Activated effector memory CD4-positive, alpha-beta T cell treated with anti-CD3 and anti-CD28 coated beads, Interleukin-2, amount 50 U/mL, for 16 hours (primary cell): Measurements from ENCODE around the gene SMARCB1.

ENCODE experiments used
- DNase-seq: peaks from one replicate; pipeline ENCODE4 v3.0.0-alpha.2; 2020

SMARCB1 gene

DNA sequence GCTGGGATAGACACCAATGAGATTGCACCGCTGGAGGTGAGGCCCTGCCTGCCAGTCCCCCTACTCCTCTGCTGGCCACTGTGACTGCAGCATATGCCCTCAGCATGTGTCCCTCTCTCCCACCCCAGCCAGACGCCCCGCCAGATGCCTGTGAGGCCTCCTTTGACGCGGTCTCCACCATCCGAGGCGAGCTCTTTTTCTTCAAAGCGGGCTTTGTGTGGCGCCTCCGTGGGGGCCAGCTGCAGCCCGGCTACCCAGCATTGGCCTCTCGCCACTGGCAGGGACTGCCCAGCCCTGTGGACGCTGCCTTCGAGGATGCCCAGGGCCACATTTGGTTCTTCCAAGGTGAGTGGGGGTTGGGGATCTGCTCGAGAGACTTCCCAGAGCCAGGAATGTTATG, 5.7 kb upstream of the SMARCB1 start:
- DNase-seq = no peak

DNA sequence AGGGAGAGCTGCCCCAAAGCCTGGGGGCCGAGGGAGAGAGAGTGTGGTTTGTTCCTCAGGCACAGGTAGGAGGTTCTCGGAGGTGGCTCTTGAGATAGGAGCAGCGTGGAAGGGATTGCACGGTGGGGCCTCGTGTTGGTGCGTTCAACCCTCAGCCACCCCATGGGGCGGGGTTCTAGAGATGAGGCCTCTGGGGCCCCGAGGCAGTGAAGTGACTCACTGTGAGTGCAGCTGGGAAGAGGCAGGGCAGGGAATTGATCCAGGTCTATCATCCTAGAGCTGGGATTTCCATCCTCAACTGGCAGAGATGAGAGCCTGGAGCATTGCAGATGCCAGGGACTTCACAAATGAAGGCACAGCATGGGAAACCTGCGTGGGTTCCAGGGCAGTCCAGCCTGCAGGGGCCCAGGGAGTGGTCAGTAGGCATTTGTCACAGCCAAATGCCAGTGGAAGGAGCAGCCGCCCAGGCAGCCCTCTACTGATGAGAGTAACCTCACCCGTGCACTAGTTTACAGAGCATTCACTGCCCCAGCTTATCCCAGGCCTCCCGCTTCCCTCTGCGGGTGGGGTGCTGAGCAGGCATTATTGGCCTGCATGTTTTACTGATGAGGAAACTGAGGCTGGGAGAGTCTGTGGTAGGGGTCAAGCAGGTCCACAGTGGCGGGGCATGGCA, 5.1 kb upstream of the SMARCB1 start:
- DNase-seq = no peak

DNA sequence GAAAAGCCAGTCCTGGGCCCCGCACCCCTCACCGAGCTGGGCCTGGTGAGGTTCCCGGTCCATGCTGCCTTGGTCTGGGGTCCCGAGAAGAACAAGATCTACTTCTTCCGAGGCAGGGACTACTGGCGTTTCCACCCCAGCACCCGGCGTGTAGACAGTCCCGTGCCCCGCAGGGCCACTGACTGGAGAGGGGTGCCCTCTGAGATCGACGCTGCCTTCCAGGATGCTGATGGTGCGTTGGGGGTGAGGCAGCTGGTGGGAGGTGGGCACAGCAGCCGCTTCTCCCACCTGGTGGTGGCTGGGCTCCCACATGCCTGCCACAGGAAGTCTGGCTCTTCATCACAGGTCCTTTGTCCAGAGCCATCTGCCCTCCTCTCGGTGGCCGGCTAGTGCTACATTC, 4.5 kb upstream of the SMARCB1 start:
- no peak for DNase-seq

DNA sequence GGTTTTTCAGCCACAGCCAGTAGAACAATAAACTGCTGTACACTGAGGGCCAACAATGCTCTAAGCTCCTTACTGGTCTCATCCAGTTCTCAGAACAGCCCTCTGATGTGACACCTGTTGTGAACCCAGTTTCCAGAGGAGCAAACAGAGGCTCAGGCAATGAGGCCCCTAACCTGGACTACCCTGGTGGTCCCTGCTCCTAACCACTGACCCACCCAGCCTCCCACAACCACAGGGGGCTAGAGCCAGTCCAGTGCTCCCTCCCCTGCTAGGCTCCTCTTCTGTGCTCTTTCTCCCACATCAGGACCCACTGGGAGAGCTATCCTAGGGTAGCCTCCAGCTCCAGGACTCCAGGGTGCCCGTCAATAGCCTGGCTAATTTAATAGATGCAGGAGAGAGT, 4.1 kb upstream of the SMARCB1 start:
- DNase-seq = no peak

DNA sequence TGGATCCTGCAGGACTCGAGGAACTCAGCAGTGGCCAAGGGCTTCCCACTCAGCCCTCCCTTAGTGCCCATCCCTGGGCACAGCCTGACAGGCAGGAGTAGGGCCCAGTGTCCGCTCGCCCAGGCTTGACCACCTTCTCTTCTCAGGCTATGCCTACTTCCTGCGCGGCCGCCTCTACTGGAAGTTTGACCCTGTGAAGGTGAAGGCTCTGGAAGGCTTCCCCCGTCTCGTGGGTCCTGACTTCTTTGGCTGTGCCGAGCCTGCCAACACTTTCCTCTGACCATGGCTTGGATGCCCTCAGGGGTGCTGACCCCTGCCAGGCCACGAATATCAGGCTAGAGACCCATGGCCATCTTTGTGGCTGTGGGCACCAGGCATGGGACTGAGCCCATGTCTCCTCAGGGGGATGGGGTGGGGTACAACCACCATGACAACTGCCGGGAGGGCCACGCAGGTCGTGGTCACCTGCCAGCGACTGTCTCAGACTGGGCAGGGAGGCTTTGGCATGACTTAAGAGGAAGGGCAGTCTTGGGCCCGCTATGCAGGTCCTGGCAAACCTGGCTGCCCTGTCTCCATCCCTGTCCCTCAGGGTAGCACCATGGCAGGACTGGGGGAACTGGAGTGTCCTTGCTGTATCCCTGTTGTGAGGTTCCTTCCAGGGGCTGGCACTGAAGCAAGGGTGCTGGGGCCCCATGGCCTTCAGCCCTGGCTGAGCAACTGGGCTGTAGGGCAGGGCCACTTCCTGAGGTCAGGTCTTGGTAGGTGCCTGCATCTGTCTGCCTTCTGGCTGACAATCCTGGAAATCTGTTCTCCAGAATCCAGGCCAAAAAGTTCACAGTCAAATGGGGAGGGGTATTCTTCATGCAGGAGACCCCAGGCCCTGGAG, 3.3 kb upstream of the SMARCB1 start:
- DNase-seq = no peak

DNA sequence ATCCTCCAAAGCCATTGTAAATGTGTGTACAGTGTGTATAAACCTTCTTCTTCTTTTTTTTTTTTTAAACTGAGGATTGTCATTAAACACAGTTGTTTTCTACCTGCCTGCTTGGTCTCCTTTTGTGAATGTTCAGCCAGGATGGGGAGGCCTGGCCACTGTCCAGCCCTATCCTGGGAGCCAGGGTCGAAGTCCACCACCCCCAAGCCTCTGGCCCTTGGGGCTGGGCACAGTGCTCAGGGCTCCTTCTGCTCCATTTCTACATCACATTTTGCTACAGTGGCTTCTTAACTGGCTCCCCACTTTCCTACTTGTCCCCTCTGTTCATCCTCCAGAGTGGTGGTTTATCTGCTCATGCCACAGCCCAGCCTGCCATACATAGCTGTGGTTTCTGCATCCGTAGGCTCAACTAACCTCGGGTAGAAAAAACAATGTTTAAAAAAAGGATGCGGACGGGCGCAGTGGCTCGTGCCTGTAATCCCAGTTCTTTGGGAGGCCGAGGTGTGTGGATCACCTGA, 2.5 kb upstream of the SMARCB1 start:
- no peak for DNase-seq

DNA sequence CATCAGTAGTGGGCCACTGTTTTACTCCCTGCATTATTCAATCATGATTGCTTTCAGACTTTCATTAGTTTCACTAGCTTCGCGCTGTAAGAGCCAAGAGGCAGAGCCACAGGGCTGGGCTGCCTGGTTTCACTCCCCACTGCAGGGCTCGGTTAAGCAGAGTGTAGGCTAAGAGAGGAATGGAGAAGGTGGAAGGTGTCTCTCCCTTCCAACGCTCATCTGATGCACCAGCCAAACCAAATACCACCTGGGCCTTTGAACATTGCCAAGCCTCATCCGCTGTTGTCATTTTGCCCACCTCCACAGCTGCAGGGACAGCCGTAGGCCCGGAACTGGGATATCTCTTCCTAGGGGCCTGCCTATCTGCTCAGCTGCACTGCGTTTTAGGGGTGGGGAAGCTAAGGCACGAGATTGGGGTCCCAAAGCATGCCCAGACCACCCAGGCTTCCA, 480 bp upstream of the SMARCB1 start:
- DNase-seq = no peak

DNA sequence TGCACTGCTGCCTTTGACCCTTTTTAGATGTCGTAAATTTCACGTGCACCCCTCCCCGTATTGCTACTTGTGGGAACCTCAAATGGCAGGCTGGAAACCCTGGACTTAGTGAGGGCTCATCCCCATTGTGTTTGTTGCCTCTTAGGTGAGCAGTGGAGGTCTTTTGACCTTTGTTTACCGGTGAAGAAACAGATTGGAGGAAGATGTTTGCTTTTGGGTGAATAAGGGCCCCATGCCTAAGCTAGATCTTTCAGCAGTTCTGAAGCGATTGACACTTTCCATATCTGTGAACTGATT, 782 bp downstream of the SMARCB1 start:
- no peak for DNase-seq

DNA sequence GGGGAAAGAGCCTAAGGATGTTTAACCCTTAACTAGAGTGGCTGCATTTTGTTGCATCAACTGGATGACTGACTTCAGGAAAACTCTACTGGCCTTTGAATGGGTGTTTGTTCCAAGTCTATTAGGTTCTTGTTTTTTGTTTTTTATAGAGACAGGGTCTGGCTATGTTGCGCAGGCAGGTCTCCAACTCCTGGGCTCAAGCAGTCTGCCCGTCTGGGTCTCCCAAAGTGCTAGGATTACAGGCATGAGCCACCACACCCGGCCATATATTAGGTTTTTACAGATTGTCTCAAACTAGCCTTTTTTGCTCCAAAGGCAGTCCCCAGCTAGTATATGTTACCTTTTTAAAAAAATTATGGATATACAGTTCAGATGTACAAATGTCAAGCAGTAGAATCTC, 1.1 kb downstream of the SMARCB1 start:
- DNase-seq = no peak

DNA sequence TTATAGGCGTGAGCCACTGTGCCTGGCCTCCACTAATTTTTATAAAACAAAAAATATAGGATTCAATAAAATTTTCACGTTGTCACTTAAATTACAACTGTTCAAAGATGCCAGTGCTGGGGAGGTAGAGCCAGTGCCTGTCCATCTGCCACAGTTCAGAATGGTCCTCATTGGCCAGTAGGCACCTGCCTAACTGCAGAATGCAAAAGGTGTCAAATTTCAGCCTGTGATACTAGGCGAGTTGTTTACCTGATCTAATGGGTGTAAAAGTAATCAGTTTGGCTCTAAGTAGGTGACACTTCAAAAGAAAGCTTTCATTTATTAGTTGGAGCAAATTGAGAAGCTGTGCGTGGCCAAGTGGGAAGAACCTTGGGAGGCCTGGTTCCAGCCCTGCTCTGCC, 2.4 kb downstream of the SMARCB1 start:
- DNase-seq = no peak

DNA sequence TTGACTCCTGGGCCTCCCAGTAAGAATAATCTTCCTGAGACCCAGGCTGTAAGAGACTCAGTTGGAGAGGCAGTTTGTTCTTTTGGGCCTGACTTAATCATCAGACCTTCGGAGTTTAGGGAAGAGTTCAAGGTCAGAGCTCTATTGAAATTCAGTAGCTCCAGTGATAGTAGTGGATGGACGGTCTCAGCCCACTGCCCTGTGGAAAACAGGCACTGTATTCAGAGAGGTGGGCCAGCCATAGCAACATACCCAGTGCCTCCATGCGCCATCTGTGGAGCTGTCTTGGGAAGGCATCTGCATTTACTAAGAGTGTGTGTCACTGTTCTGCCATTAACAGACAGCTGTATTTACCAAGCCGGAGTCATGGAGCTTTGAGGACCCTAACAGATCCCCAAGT, 2.9 kb downstream of the SMARCB1 start:
- DNase-seq = no peak

DNA sequence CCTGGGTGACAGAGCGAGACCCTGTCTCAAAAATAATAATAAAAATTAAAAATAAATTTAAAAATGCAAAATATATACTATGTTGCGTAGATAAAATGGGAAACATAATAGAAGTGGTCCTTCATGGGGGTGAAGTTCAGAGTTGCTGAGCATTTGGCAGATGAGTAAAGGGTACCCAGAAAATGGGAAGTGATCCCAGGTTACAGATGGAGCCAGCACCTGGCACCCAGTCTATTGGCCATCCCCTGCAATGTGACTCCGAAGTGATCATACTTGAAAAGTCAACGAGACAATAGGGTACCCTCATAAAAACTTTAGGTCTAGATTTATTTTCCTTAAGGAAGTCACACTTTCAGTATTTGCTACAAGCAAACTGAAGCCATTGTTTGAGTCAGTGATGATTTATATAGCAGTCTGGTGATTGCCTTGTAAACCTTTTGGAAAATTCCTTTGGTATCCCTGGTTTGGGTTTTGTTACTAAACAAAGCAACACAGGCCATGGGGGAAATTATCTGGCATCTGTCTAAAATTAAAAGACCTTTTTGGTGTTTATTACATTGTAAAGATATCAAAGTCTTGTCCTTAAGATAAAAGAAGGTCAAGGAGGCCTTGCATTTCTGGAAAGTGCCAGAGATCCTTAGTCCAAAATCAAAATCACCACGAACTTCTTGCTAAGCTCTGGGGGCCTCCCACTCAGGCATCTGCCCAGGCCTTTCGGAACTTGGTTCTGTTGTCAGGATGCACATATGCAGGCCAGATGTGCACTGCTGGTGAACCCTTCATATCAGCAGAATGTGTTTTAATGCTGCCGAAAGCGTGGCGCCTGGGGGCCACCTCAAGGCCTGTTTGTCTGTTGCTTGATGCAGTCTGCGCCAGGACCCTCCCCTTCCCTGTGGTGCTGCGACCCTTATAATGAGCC, 4.3 kb downstream of the SMARCB1 start:
- DNase-seq = no peak

DNA sequence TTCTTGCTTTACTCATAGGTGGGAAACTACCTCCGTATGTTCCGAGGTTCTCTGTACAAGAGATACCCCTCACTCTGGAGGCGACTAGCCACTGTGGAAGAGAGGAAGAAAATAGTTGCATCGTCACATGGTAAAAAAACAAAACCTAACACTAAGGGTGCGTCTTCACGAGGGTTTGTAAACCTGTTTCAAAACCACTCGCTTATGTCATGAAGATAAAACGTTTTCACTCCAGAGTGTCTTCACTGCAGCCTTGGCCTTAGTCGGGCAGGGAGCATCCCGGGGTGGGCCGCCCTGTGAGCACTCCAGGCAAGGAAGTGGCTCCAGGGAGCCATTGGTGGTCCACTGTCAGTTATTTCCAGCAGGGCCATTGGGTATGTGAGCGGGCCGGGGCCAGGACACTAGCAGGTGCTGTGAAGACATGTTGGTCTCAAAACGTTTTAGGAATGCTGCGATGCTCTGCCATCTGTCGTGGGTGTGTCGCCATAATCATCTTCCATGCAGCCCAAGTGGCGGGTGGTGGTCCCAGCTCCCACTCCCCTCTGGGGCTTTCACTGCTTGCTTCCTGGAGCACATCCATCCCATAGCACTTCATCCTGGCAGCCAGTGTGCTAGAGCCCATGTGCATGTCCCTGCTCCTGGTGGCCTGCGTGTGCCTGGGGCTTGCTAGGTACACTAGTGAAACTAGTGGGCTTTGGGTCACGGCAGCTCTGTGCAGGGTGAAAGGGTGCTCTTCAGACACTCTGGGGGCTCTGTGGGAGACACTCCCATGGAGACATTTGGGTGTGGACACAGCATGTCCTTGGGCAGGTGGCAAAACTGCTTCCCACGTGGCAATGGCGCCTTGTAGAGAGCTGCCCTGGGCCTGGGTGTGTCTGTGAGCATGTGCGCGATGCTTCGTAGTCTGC, 5.2 kb downstream of the SMARCB1 start:
- no peak for DNase-seq

DNA sequence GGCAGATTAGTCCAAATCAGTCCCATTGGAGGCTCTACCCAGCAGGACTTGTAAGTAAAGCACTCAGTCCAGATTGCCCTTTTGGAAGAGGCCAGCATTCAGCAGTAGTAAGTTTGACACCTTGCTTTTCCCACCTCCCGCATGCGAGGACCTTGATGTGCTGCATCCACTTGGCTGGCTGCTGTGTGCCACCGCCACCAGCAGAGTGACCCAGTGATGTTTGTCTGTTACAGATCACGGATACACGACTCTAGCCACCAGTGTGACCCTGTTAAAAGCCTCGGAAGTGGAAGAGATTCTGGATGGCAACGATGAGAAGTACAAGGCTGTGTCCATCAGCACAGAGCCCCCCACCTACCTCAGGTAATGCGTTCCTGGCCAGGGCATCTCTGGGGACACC, 6.6 kb downstream of the SMARCB1 start:
- DNase-seq = no peak

DNA sequence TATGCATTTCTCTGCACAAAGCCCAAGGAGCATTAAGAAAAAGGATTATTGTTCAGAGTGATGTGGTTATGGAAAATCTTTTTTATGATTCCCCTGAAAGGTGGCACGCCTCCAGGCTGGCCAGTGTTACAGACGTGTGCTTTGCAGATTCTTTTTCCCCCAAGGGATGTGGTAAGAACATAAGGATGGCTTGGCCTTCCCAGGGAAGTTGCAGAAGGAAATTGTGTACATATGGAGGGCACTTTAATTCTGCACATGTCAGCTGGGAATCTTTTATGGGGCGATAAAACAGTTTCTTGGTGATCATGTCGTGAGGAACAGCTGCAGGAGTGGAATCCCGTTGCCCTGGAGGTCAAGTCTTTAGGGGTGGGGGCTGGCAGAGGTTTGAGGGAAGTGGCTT, 9.7 kb downstream of the SMARCB1 start:
- no peak for DNase-seq

DNA sequence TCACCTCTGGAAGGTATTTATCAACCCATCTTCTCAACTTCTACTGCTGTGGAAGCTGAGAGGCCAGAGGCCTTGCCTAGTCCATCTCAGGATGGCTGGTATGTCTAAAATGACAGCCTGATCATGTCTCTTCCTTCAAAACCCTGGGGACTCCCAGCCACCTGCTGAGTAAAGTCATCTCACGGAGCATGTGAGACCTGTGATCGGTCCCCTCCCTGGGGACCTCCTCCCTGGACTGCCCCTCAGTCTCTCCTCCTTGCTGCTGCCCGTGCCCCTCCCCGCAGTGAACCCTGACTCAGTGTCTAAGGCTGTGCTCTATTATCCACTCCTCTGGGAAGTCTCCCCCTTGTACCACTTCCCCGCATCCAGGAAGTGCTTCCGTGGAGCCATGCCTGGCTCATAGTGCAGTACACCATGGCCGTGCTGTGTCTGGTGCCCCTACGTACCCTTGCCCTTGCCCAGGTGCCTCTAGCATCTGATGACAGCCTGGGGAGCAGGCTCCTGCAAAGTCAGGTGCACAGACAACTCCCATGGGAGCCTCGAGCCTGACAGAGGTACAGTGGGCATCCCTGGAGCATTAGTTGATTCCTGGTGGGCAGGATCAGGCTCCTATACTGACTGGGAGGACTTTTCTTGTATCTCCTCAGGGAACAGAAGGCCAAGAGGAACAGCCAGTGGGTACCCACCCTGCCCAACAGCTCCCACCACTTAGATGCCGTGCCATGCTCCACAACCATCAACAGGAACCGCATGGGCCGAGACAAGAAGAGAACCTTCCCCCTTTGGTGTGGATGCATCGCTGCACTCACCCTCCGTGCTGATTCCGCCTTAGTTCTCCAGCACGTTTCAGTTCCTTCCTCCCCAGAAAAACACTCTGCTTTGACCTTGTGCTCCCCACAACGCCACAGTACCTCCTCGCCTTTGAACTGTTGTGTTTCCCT, 13.8 kb downstream of the SMARCB1 start:
- DNase-seq = no peak

DNA sequence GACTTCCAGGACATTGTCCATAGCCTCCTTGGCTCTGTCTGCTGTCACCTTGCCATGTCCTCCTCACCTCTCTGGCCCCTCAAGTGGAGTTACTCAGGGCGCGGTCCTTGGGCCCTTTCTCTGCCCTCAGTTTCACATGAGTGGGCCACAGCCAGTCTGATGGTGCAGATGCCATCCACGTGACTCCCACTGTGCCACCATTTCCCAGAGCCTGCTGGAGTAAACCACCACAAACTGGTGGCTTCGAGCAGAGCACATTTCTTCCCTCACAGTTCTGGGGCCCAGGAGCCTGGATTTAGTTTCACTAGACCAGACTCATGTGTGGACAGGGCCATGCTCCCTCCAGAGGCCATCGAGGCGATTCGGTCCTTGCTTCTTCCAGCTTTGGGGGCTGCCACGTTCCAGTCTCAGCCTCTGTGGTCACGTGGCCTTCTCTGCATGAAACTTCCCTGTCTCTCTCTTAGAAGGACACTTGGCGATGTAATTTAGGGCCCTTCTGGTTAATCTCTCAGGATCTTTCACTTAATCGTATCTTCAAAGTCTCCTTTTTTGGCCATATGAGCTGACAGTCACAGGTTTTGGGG, 14.6 kb downstream of the SMARCB1 start:
- no peak for DNase-seq

DNA sequence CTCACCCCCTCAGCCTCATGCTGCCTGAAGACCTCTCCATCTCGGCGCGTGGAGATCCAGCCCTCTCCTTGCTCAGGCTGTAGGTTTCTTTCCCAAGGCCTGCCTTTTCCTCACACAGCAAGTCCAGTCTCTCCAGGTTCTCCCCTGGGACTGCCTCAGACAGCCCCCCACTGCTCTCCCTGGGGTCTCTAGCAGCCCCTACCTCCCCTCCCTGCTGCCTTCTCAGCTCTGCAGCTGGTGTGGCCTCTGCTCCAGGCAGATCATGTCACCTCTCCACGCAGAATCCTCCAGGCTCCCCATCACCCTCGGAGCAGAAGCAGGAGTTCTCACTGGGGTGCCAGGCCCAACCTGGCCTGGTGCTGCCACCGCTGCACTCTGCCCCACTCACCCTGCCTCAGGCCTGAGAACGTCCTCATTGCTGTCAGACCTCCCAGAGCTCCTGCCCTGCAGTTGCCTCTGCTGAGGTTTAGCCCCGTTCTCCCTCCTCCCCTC, 15.2 kb downstream of the SMARCB1 start:
- DNase-seq = no peak

DNA sequence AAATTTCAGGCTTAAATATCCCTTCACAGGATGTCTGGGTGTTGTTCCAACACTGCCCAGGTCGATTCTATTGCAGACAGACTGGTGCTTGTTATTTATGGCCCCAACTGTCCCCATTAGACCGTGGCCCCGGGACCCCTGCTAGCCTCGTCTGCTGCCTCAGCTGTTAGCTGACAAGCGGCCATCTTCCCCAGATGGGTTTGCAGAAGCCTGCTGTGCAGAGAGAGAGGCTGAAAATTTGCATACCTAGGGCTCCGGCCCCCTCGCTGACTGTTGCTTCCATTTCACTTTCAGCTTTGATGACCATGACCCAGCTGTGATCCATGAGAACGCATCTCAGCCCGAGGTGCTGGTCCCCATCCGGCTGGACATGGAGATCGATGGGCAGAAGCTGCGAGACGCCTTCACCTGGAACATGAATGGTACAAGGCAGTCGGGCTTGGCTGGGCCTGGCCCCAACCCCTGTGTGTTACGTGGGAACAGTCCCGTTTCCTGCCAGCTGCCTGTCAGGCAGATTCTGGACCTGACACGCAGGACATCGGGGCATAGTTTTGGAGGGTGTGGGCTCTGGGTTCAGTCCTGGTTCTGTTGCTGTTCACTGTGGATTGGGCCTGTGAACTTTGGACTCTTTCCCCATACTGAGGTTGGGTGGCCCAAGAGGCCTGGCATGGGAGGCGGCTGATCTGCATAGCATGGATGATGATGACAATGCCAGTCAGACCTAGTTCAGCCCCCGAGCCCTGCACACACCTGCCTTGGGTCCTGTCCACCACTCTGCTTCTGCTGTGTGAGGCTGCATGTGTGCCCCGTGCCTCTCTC, 16.4 kb downstream of the SMARCB1 start:
- DNase-seq = no peak
